GM21737 (cell line): Measurements from ENCODE around the gene EPO.
"Not testable (repeated sequence)": the region's sequence is repeated elsewhere in the genome, so short reads cannot be mapped to it uniquely, and the experiment has no call there.

ENCODE experiments used
- ATAC-seq: cut with Tn5 transposase; IDR thresholded peaks from one replicate; pipeline ENCODE4 v1.9.1; 2021; ENCODE audit warnings: mild to moderate bottlenecking, moderate library complexity; ENCODE audit not compliant: unreplicated experiment

The EPO gene

DNA sequence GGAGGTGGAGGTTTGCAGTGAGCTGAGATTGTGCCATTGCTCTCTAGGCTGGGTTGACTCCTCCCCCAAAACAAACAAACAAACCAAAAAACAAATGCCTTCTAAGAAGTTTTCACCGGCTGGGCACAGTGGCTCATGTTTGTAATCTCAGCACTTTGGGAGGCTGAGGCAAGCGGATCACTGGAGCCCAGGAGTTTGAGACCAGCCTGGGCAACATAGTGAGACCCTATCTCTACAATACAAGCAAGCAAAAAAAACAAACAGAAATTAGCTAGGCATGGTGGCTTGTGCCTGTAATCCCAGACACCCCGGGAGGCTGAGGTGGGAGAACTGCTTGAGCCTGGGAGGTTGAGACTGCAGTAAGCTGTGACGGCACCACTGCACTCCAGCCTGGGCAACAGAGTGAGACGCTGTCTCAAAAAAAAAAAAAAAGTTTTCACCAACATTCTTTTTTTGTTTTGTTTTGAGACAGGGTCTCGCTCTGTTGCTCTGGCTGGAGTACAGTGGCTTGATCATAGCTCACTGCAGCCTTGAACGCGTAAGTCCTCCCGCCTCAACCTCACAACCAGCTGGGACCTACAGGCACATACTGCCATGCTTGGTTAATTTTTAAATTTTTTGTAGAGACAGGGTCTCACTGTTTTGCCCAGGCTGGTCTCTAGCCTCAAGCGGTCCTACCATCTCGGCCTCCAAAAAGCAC is 11.8 kb downstream of the EPO start:
- ATAC-seq = no peak

GRCh38 chr7:100735730-100736129 is 15.5 kb downstream of the EPO start:
- ATAC-seq = no peak

- no peak for ATAC-seq
Measured at GRCh38 chr7:100736671-100737070, 16.4 kb downstream of the EPO start.

DNA sequence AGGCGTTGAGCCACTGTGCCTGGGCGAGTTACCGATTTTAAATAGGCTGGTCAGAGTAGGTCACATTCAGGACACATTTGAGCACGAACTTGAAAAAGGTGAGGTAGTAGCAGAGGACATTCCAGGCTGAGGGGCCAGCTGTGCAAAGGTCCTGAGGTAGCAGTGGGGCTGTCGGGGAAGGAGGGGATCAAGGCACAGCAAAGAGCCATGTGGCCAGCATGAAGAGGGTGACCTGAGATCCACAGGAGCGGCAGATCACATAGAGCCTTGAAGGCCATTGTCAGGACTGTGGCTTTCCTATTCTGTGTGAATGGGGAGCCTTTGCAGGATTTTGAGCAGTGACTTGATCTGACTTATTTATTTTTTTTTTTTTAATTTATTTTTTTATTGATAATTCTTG is 19.7 kb downstream of the EPO start:
- no peak for ATAC-seq

GRCh38 chr7:100744605-100745004 is 24.3 kb downstream of the EPO start:
- no peak for ATAC-seq

DNA sequence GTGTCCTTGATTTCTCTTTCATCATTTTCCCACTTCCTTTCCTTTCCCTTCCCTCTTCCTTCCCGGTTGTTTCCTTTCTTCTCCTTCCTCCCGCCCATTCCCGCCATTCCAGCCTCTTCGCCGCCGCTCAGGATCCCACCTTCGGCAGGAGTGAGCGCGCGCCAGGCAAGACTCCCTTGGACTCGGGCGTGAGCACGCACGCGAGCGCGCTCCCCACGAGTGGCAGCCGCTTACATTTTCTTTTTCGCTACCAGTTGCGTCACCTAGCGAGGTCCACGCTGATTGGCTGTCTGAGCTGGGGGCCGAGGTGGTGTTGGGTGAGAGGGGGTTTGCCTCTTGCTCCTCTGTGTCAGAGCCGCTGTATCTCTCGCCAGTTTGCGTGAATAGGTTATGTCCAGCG is 24.9 kb downstream of the EPO start:
- no peak for ATAC-seq

- no peak for ATAC-seq
Measured at GRCh38 chr7:100752994-100753393, 32.7 kb downstream of the EPO start.

DNA sequence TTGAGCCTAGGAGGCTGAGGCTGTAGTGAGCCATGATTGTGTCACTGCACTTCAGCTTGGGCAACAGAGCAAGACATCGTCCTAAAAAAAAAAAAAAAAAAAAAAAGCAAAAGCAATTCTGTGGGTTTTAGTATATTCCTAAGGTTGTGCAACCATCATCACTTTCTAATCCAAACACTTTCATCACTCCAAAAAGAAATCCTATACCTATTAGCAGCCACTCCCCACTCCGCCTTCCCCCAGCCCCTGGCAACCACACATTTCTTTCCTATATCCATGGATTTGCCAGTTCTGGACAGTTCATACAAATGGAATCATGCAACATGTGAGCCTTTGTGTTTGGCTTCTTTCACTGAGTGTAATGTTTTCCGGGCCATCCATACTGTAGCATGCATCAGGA is 33.5 kb downstream of the EPO start:
- ATAC-seq = no peak

- ATAC-seq = no peak
Measured at GRCh38 chr7:100759357-100760171, 39.3 kb downstream of the EPO start.

GRCh38 chr7:100762841-100763240 is 42.6 kb downstream of the EPO start:
- not testable (repeated sequence) for ATAC-seq

- ATAC-seq = no peak
Measured at GRCh38 chr7:100763556-100764140, 43.4 kb downstream of the EPO start.

- ATAC-seq = no peak
Measured at GRCh38 chr7:100764841-100765240, 44.6 kb downstream of the EPO start.

- ATAC-seq = no peak
Measured at GRCh38 chr7:100765250-100765649, 45.0 kb downstream of the EPO start.

DNA sequence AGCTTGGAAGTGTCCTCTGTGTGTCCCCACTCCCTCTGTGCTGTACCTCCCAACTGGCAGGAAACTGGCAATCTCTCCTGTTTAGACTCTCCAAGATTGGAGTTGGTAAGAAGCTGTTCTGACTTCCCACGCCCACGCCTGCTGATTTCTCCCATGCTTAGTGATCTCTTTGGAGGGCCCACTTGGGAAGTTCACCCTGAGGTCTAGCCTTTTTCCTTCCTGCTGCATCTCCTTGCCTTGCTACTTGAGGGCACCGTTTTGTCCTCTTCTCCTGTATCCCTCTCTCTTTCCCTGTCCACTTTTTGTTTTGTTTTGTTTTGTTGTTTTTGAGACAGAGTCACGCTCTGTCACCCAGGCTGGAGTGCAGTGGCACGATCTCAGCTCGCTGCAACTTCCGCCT is 48.5 kb downstream of the EPO start:
- no peak for ATAC-seq
